Epithelial cell of prostate (primary cell): ENCODE data around the gene XPNPEP3.

Experiments
- DNase-seq: peaks from one replicate; pipeline ENCODE4 v3.0.0-alpha.2; 2011; ENCODE audit warnings: low read depth, low spot score
- H3K27ac ChIP-seq: fragments of 450-650 bp; 2 replicates; pipeline ENCODE4 v1.5.1; 2017; ENCODE audit warnings: mild to moderate bottlenecking

The XPNPEP3 gene

GRCh38 chr22:40976866-40977700 is 120.1 kb downstream of the XPNPEP3 start:
- no peak overlapping the region for H3K27ac ChIP-seq
- DNase-seq, result no peak

- no peak for DNase-seq
- no peak overlapping the region for H3K27ac ChIP-seq
Measured at GRCh38 chr22:40979198-40979597, 122.2 kb downstream of the XPNPEP3 start.

GRCh38 chr22:40979871-40980270 is 122.9 kb downstream of the XPNPEP3 start:
- DNase-seq, result no peak
- no peak overlapping the region for H3K27ac ChIP-seq
